ENCODE results near the gene VSIG1. TPM values are rescaled to one million over a fixed set of nuclear protein-coding genes. Genes with fewer than 3 reads are reported as not detected.
A peak's percentile ranks its signal among the peaks of the same experiment; 100 is the strongest.

Gene VSIG1
- total RNA-seq, 1 donor from 2014 or later, result 71.0 TPM

- Mint-ChIP-seq H3K4me3 (peak overlapping the region; percentile 8), H3K4me1 (ENCODE audit: unreplicated experiment) (peaks cover 24% of the 10 kb centered on the region), H3K9me3 (no peaks in the 10 kb centered on the region), H3K36me3 (peaks cover 3% of the 10 kb centered on the region), H3K27ac (peak overlapping the region; percentile 82), H3K27me3 (no peaks in the 10 kb centered on the region)
- no peak for TF ChIP-seq CTCF (conservative IDR thresholded peaks at IDR 0.05)
- DNase-seq (ENCODE audit: extremely low spot score, unreplicated experiment), result no peak
Measured at GRCh38 chrX:108122748-108123147, 77.9 kb downstream of the VSIG1 start.

DNA sequence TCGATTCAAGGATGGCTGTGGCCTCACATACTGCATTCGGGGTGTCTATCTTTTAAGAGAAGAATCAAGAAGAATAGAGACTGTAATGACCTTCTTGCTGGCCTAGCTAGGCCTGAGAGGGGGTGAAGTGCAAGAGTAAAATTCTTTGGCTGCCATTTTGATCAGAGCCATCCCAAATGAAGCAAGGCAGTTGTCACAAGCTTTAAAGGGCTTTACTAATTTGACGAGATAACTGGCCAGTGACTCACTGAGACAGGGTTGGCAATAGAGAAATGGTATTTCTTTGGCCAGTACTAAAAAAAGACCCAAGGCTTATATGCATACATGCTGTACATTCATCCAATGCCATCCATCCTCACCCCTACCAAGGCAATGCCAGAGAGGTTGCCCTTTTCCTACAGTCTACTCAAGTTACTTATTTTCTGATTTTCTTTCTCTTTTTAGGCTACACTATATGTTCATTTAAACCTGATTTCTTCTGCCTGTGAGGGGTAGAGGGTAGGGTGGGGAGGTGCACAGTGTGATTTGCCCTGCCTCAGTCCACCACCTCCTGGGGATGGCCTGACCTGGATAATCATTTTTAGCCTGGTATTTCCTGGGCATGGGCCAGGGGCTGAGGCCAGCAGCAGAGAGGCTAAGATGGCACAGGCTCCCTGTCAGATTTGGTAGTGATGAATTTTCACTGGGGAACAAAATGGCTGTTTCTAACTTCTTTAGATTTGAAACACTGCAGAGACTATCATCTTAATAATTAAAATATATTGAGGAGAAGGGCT, 78.9 kb downstream of the VSIG1 start:
- Mint-ChIP-seq H3K27me3 (no peaks in the 10 kb centered on the region), H3K27ac (no peak overlapping the region), H3K36me3 (peaks cover 4% of the 10 kb centered on the region), H3K4me3 (no peak overlapping the region), H3K9me3 (no peaks in the 10 kb centered on the region), H3K4me1 (ENCODE audit: unreplicated experiment) (peaks cover 24% of the 10 kb centered on the region)
- TF ChIP-seq CTCF (conservative IDR thresholded peaks at IDR 0.05), result no peak
- no peak for DNase-seq (ENCODE audit: extremely low spot score, unreplicated experiment)

- no peaks in the 10 kb centered on the region for H3K27me3 Mint-ChIP-seq
- H3K9me3 Mint-ChIP-seq, result no peaks in the 10 kb centered on the region
- no peak overlapping the region for H3K27ac Mint-ChIP-seq
- H3K4me1 Mint-ChIP-seq (ENCODE audit: unreplicated experiment), result peaks cover 13% of the 10 kb centered on the region
- H3K36me3 Mint-ChIP-seq, result peaks cover 11% of the 10 kb centered on the region
- no peak overlapping the region for H3K4me3 Mint-ChIP-seq
- TF ChIP-seq CTCF (conservative IDR thresholded peaks at IDR 0.05), result no peak
- no peak for DNase-seq (ENCODE audit: extremely low spot score, unreplicated experiment)
Measured at GRCh38 chrX:108126661-108127060, 81.8 kb downstream of the VSIG1 start.

GRCh38 chrX:108127152-108127551, 82.3 kb downstream of the VSIG1 start:
- Mint-ChIP-seq H3K27me3 (no peaks in the 10 kb centered on the region), H3K9me3 (no peaks in the 10 kb centered on the region), H3K4me1 (ENCODE audit: unreplicated experiment) (peaks cover 8% of the 10 kb centered on the region), H3K4me3 (no peak overlapping the region), H3K27ac (no peak overlapping the region), H3K36me3 (peaks cover 12% of the 10 kb centered on the region)
- no peak for TF ChIP-seq CTCF (conservative IDR thresholded peaks at IDR 0.05)
- no peak for DNase-seq (ENCODE audit: extremely low spot score, unreplicated experiment)

Other genes with a start within 250 kb of the VSIG1 start
- 7.2 and 18.6 TPM in 2 replicates for gene MID2, start 219.2 kb upstream of the VSIG1 start, total RNA-seq (ENCODE audit: low replicate concordance)
- not detected in 2 replicates for gene TEX13B, start 62.7 kb upstream of the VSIG1 start, total RNA-seq (ENCODE audit: low replicate concordance)
- gene PSMD10, start 46.5 kb downstream of the VSIG1 start, total RNA-seq (ENCODE audit: low replicate concordance), result 88.3 and 96.8 TPM in 2 replicates
- 11.5 and 14.8 TPM in 2 replicates for gene ATG4A, start 46.7 kb downstream of the VSIG1 start, total RNA-seq (ENCODE audit: low replicate concordance)